Stimulated activated CD4-positive, alpha-beta T cell treated with anti-CD3 and anti-CD28 coated beads, Interleukin-2, amount 100 ng/mL, for 24 hours (primary cell): ENCODE measurements around the gene ZFTA.
"Not testable (repeated sequence)": the region's sequence is repeated elsewhere in the genome, so short reads cannot be mapped to it uniquely, and the experiment has no call there.

ENCODE experiments used
- DNase-seq, 2 donors: peaks; one replicate each; pipeline ENCODE4 v3.0.0-alpha.2; 2020

ZFTA gene

DNA sequence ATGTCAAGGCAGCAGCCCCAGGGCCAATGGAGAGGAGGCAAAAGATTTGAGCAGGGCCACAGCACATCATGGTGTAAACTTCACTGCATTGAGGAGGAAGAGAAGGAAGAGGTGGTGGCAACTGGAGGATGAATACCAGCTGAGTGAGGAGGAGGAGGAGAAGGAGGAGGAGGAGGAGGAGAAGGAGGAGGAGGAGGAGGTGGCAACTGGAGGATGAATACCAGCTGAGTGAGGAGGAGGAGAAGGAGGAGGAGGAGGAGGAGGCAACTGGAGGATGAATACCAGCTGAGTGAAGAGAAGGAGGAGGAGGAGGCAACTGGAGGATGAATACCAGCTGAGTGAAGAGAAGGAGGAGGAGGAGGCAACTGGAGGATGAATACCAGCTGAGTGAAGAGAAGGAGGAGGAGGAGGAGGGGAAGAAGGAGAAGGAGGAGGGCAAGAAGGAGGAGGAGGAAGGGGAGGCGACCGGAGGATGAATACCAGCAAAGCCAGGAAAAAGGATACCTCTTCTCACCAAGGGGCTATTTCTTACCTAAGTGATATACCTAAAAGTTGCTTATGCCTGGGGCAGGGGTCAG is 3.3 kb upstream of the ZFTA start:
- not testable (repeated sequence) for DNase-seq

DNA sequence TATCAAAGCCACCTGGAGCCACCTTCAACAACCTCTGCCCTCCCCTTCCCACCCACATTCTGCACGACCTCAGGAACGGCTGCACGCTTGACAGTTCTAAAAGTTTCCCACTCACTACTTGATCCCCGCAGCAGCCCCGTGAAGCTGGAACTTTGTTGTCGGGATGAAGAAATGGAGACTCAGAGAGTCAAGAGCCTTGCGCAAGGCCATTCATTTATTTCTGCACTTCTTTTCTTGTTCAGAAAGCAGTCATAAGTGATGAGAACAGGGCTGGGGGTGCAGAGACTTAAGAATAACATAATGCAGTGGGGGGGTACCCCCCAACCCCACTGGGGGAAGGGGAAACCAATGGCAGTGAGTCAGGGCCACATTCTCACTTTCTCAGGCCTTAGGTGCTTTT is 2.2 kb upstream of the ZFTA start:
- DNase-seq: no peak

- no peak for DNase-seq
Observed at GRCh38 chr11:63769714-63770455, 1.3 kb upstream of the ZFTA start.

DNA sequence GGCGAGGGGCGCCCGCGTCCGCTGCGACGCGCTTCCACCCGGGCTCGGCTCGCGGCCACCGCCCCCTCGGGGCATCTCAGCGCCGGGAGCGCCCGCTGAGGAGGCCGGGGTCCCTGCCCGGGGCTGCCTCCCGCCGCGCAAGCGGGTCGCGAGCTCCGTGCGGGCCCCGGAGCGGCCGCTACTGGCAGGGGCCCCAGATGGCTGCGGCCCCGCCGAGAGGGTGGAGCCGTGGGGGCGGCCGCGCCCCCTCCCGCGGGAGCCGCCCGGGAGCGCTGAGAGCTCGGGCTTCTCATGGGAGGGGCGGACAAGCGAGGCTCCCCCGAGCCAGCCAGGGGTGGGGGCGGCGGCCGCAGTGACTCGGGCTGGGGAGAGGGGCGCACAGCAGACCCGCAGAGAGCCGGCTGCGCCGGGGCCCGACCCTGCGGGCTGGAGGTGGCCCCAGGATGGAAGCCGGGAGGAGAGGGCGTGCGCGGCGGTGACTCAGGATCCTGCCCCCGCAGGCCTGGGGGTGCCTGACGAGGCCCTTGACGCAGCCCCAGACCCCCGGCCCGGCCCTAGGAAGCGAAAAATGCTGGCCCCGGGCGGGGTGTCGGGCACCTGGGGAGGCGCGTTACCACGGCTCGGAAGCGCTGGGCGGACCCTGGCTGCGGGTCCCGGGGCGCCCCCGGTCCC is 603 bp upstream of the ZFTA start:
- peak; percentile 44 to 49 for DNase-seq

DNA sequence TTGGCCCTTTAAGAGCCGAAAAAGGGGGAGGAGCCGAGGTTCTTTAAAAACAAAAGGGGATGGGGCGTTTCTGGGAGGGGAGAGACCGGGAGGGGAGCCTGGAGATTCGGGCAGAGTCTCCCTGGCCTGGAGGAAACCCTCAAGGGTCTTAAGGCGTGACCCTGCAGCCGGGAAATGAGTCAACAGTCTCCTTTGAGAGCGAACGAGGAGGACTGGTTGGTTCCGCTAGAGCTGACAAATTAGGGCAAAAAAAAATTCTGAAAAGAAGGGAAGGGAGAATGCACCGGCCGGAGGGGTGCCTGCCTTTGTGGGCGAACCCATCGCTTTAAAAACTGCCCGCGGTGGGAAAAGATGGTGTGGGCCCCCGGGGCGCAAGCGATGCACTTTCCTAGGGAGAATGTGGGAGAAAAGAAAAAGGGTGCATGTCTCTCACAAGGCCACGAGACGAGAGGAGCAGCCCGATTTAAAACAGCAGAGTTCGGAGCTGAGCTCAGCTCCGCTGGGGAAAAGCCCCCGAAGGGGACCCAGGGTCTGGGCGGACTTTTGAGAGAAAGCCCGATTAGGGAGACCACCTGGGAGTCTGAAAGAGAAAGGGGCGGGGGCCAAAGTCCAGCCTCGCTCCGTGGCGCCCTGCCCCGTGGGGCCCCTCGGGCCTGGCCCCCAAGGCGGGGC is 874 bp downstream of the ZFTA start:
- peak; percentile 47 to 49 for DNase-seq

DNA sequence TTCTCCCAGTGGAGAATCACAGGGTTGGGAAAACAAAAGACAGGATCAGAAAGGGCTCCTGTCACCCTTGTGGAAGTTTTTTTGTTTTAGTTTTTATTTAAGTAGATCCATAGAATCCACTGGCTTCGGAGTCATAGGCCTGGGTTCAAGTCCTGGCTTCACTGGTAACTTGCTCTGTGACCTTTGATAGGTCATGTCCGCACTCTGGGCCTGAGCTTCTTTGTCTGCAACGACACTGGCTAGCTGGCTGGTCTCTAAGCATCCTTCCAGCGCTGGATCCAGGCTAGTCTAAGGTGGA is 1.4 kb downstream of the ZFTA start:
- no peak for DNase-seq

DNA sequence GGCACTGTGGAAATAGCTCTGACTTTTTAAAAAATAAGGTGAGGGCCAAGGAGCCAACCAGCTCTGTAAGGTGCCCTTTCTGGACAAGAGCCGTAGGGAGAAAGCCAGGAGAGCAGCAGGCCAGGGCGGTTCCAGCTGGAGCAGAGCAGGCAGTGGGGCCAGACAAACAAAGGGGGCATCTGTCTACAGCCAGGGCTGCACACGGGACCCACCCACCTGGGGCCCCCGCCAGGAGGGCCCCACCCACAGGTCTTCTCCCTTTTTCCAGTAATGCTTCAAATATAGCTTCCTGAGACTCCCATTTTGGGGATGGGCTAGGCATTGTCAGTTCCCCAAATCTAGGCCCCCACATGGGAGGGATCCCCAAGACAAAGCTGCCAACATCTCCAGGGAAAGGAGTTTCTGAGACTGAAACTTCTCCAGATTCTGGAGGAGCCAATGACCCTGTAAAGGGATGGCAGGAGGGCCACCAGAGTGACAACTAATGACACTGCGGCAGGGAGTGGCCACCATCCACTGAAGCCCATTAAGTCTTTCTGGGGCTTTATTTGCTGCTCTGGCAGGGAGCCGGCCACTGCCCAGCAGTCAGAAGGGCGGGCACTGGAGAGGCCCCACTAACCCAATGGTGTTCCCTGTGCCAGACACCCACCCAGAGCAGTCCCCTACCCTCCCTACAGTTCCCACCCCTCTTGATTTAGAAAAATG is 1.9 kb downstream of the ZFTA start:
- DNase-seq: no peak

- DNase-seq: no peak
Observed at GRCh38 chr11:63765688-63766241, 2.8 kb downstream of the ZFTA start.

DNA sequence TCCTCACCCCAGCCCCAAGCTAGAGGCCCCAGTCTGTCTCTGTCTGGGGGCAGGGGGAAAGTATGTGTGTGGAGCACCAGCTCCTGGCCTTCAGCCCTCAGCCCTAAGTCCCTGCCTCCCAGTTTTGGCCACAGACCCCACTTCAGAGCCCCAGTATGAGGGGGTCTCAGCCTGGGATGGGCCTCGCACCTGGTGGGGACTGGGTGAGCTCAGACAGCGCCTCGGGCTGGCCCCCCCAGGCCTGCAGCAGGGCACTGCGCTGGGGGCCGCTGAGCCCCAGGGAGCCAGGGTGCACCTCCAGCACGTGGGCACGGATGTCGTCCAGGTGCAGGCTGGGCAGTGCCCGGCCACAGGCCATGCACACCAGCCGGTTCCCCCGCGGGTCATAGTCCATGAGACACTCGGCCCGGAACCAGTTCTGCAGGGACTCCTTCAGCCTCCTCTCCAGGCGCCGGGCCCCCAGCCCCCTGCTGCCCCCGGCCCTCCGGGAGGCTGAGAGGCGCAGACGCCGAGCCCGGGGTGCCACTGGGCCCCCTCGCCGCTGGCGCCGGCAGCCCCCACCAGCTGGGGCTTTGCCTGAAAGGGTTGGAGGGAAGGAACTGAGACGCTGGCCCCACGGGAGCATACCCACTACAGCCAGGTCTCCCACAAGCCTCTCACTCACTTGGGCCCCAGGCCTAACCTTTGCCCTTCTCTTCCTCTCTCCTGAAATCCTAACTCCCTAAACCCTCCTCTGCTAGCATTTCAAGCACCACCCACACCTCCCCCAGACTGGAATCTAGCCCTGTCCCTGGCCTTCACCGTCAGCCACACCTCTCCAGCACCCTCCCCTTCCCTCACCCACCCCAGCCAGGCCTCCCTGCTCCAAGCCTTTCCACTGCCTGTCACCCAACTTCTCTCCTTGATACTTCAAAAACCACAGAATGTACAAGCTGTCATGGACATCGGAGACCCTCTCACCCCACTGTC is 3.6 kb downstream of the ZFTA start:
- DNase-seq: no peak

- no peak for DNase-seq
Observed at GRCh38 chr11:63764340-63764678, 4.3 kb downstream of the ZFTA start.

DNA sequence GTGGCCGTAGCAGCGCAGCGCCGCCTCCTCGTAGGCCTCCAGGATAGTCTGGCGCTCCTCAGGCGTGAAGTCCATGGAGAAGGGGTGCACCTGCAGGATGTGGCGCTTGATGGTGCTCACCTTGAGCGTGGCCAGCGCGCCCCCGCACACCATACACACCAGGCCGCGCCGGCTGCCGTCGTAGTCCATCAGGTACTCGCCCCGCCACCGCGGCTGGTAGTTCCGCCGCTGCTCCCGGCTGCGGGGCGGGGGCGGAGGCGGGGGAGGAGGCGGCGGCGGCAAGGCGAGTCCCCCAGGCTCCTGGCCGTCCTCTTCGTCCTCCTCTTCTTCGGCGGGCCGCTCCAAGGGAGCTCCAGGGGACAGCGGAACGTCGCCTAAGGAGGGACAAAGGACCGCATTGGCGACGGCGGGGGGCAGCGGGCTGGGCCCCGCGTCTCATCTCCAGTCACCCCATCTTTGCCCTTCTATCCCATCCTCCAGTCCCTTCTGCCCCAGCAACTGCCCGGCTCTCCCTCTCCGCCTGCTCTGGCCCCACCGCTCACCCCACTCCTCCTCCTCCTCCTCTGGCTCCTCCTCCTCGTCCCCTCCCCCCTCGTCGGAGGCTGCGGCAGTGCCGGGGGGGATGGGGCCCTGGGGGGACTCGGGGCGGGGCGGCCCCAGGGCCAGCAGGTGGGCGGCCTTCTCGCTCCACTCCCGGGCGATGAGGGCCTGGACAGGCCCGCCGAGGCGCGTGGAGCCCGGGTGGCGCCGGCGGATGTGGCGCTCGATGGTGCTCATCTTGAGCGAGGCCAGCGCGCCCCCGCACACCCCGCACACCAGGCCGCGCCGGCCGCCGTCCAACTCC is 4.9 kb downstream of the ZFTA start:
- no peak for DNase-seq

GRCh38 chr11:63762654-63763495 is 5.7 kb downstream of the ZFTA start:
- DNase-seq: no peak

DNA sequence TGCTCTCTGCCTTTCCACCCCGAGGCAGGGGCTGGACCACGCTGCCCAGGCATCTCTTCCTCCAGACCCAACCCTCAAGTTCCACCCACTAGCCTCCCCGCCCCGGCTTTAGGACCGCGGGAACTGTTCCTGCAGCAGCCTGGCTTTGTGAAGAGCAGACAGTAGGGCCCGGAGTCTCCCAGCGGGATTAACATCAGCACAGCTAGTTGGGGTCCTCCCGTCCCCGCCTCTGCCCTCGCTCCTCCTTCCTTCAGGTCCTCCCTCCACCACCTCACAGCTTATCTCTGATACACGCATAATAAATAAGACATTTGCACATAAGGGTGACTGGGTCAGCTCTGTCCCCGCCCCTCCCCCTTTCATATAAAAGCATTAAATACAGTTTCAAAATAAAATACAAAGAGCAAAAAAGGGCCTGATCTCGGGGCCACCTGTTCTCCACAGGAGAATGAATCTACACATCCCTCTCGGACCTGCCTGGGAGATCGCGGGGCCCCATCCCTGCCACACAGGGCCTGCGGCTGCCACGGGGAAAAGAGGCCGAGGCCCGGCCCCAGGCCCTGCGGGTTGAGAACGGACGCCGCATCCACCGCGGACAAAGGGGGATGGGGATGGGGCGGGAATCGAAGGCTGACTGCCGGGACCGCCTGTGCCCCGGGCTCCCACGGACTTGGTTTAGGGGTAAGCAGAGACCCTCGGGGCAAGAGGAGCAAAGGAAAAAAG is 6.5 kb downstream of the ZFTA start:
- no peak for DNase-seq

GRCh38 chr11:63761188-63761587 is 7.4 kb downstream of the ZFTA start:
- DNase-seq: no peak

DNA sequence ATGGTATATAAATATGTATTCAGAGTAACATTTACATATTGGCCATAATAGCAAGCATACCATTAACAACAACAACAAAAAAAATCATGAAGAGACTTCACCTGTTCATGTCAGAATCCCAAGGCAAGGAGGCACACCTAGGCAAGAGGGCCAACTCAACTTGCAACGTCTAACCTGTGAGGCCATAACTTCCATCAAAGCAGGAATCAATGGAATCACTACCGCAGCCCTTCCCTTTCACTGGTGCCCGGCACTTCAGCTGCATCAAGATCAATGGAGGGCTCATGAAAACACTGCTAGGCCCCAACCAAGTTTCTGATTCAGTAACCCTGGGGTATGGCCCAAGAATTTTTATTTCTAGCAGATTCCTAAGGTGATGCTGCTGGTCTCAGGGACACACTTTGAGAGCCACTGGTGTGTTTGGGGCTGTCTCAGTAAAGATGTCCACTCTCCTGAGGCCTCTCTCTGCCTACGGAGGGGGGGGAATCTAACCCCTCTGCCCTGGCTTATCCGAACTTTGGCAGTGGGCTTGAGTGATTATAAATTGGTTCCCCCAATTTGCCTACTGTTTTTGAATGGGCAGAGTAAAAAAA is 8.0 kb downstream of the ZFTA start:
- no peak for DNase-seq

- DNase-seq: no peak
Observed at GRCh38 chr11:63756919-63757761, 11.4 kb downstream of the ZFTA start.

DNA sequence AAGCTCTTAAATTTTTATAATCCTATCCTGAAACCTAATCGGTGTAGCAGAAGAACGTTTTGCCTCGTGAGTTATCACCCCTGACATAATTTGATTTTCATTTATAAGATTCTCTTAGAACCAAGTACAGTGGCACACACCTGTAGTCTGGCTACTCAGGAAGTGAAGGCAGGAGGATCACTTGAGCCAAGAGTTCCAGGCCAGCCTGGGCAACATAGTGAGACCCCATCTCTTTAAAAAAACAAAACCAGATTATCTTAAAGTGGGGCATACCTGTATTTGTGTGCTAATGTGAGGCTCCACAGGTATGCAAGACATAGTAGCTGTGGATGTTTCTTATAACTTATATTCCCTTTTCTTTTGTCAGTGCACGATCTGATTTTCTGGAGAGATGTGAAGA is 19.0 kb downstream of the ZFTA start:
- no peak for DNase-seq

DNA sequence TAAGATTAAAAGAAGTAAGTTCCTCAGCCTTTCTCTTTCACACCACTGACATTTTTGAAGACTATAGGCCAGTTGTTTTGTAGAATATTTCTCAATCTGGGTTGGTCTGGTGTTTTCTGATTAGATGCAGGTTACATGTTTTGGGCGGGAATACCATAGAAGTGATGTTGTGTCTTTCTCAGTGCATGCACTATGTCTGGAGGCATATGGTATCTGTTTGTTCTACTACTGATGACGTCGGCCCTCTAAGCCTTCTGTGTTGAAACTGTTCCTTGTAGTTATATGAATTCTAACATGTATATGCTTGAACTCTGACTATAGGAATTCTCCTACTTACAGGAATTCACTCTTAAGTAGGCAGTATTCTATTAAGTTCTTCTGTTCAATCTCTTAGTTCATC is 21.6 kb downstream of the ZFTA start:
- no peak for DNase-seq
